Activated CD4-positive, alpha-beta T cell treated with anti-CD3 and anti-CD28 coated beads, Interleukin-2, amount 10 ng/mL, durations not matched to agents 24 days and 14 days (primary cell): ENCODE results near the gene LHX5. TPM values are rescaled to one million over a fixed set of nuclear protein-coding genes. Genes with fewer than 3 reads are reported as not detected.

Experiments used
- DNase-seq: peaks from one replicate; pipeline ENCODE4 v3.0.0; 2022
- H3K27ac Mint-ChIP-seq: one replicate; pipeline ENCODE4 v1.8.0; 2022; ENCODE audit warnings: mild to moderate bottlenecking, mixed read lengths
- H3K27me3 Mint-ChIP-seq: one replicate; pipeline ENCODE4 v1.8.0; 2022; ENCODE audit warnings: mixed read lengths
- H3K36me3 Mint-ChIP-seq: one replicate; pipeline ENCODE4 v1.8.0; 2022; ENCODE audit warnings: low read depth, mild to moderate bottlenecking, mixed read lengths
- H3K4me1 Mint-ChIP-seq: one replicate; pipeline ENCODE4 v1.8.0; 2021; ENCODE audit warnings: mixed read lengths
- H3K4me3 Mint-ChIP-seq: one replicate; pipeline ENCODE4 v1.8.0; 2022; ENCODE audit warnings: mild to moderate bottlenecking, moderate library complexity, mixed read lengths
- H3K9me3 Mint-ChIP-seq: one replicate; pipeline ENCODE4 v1.8.0; 2021; ENCODE audit warnings: mixed read lengths
- intact Hi-C: fragments of 100-400 bp; cut with micrococcal nuclease; formaldehyde crosslinking; loops from one replicate; pipeline ENCODE4 v1.15.1; 2023
- total RNA-seq: library from RNA; stranded (reverse); gene quantifications from 2 replicates; pipeline ENCODE4 v1.2.3, GENCODE V29; 2022

LHX5 gene
- total RNA-seq, 1 donor from 2014 or later = not detected

DNA sequence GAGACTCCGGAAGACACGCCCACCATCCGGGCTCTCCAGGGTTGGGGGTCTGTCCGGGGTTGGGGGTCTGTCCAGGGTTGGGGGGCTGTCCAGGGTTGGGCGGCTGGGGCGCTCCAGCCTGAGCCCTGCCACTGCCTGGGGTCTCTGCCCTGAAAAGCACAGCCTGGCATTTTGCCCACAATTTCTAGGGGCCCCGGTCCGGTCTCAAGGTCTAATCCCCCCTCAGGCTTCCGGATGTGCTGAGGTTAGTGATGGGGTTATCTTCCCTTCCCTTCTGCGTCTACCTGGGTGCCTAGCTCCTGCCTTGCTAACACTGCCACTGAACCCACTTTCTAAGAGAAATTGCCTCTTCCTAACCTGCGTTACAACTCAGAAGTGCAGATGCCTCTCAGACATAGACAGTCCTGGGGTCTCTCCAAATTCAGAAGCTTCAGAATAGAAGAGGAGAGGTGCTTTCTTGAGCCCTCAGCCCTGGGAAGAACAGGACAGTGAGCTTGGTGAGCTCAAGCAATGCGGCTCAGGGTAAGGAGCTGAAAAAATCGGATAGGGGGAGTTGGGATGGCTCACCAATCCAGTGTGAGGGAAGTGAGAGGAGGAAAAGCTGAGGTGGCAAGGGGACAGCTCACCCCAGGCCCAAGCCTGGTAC is 5.7 kb downstream of the LHX5 start:
- Mint-ChIP-seq H3K4me3 (no peak overlapping the region), H3K27ac (no peak overlapping the region), H3K36me3 (peaks cover 8% of the 10 kb centered on the region), H3K4me1 (peaks cover 15% of the 10 kb centered on the region), H3K27me3 (peaks cover 71% of the 10 kb centered on the region), H3K9me3 (peaks cover 6% of the 10 kb centered on the region)
- intact Hi-C loops = loop anchor here (2.0 to 5.0 kb wide), 3 partner anchors 15 to 1203 kb away; partner anchors contain the start of gene TBX5
- DNase-seq = no peak

DNA sequence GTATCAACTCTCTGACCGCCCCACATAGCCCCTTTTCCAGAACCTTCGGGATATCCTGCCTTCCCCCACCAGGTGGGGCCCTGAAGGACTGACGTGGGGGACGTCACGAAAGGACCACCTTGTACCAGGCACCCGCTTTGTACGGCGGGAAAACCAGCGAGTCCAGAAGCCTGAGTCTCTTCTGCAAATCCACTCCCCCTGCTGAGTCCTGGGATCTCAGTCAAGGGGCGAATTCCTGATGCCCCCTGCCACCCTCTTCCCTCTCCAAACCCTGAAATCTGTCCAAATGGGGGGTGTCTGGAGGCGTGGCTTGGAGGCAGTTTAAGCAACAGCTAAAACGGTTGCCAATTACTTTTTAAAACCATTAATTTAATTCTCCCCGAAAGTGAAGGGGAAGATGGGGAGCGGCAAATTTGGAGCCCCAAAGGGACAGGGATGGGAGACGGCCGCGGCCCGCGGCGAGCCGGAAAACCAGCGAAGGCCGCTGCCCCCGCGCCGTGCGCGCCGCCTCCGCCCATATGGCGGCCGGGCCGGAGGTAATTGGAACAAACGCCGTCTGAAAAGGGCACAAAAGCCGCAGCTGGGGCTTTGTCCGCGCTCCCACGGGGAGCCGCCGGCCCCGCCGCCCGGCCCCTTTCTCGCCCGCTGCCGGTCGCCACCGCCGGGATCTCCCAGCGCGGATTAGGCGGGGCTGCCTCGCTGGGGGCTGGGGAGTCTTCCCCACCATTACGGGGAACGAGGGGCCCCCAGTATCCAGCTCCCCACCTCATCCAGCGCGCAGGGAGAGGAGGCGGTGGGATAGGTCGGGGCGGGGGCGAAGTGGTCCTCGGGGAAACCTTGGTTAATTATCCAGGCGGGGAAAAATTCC is 6.6 kb downstream of the LHX5 start:
- Mint-ChIP-seq H3K36me3 (peaks cover 8% of the 10 kb centered on the region), H3K4me3 (no peak overlapping the region)

DNA sequence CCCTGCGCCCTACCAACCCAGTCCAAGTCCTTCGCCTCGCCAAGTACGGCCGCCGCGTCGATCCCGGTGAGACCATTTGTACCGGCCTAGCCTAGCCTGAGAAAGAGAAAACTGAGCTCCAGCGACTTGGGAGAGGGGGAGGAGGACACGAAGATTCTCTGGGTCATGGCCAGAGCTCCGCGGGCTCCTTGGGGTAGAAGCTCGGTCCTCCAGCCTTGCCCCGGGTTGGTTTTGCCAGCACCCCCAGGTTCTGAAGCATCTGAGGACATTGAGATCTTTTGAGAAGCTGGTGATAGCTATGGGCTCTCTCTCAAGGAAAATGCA is 7.3 kb downstream of the LHX5 start:
- no peak for DNase-seq
- Mint-ChIP-seq H3K9me3 (peaks cover 6% of the 10 kb centered on the region), H3K4me3 (no peak overlapping the region), H3K4me1 (peaks cover 15% of the 10 kb centered on the region), H3K36me3 (peaks cover 8% of the 10 kb centered on the region), H3K27ac (no peak overlapping the region), H3K27me3 (peaks cover 70% of the 10 kb centered on the region)
- intact Hi-C loops = loop anchor here (2.0 to 5.0 kb wide), 2 partner anchors 16 to 448 kb away; no protein-coding TSS in a partner anchor

More for the DNA sequence above, 6.6 kb downstream of the LHX5 start:
- H3K27ac Mint-ChIP-seq = no peak overlapping the region
- peaks cover 6% of the 10 kb centered on the region for H3K9me3 Mint-ChIP-seq
- no peak for DNase-seq
- intact Hi-C loops = loop anchor here (2.0 to 5.0 kb wide), 3 partner anchors 16 to 942 kb away; partner anchors contain the start of gene TBX5
- peaks cover 15% of the 10 kb centered on the region for H3K4me1 Mint-ChIP-seq
- H3K27me3 Mint-ChIP-seq = peaks cover 70% of the 10 kb centered on the region

DNA sequence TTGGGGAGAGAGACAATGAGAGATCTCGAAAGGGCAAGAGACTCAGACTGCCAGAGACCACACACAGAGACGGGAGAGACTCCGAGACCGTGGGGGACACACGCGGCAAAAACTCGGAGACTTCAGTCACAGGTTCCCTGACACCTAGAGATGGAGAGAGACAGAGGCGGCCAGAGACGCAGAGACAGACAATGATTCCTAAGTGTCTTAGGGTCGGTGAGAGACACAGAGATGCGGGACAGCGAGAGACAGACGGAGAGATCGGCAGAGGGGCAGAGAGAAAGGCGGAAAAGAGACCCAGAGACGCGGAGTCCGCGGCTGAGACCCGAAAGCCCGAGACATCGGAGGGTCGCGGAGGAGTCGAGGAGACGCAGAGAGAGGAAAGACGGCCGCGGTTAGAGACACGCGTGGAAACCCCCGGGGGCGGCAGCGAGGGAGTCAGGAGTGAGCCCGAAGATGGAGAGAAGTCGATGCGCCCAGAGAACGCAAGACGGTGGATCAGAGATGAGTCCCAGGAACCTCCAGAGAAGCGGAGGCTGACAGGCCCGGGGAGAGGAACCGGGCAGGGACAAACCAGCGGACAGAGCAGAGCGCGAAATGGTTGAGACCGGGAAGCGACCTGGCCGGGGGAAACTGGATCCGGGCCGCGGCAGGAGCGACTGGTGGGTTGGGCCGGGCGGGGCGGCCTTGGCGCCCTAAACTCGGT is 7.8 kb downstream of the LHX5 start:
- H3K36me3 Mint-ChIP-seq = peaks cover 8% of the 10 kb centered on the region
- H3K4me1 Mint-ChIP-seq = peaks cover 15% of the 10 kb centered on the region
- peak overlapping the region; percentile 72 for H3K27ac Mint-ChIP-seq
- H3K9me3 Mint-ChIP-seq = peaks cover 6% of the 10 kb centered on the region
- DNase-seq = no peak
- H3K27me3 Mint-ChIP-seq = peaks cover 69% of the 10 kb centered on the region
- peak overlapping the region; percentile 30 for H3K4me3 Mint-ChIP-seq
- intact Hi-C loops = loop anchor here (2.0 to 5.0 kb wide), 2 partner anchors 17 to 448 kb away; no protein-coding TSS in a partner anchor

DNA sequence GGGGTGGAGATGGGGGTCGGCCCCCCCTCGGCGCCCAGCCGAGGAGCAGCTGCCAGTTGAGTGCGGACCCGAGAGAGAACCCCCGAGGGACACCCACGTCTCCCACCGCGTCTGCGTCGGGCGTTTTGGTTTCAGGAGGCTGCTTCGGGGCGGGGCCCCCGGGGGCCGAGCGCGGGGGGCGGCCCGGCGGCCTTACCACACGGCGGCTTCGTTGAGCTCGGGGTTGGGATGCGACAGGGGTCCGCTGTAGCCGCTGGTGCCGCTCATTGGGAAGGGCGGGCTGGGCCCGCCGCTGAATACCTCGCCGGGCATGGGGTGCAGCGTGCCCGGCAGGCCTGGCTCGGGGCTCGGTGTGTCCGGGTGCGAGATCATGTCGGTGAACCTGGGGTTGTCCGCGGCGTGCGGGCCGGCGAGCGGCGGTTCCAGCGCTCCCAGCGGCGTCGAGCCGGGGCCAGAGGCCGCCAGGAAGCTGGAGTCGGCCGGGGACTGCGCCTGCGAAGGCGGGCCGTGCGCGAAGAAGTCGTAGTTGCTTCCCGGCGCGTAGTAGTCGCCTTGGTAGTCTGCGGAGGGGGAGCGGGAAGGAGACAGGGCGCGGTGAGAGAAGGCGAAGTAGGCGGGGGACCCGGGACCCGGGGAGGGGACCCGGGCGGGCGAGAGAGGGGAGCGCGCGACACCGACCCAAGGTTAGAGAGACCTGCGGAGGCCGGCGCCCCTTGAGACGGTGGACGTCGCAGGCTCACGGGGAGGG is 8.5 kb downstream of the LHX5 start:
- peaks cover 8% of the 10 kb centered on the region for H3K36me3 Mint-ChIP-seq
- peaks cover 64% of the 10 kb centered on the region for H3K27me3 Mint-ChIP-seq
- peaks cover 15% of the 10 kb centered on the region for H3K4me1 Mint-ChIP-seq
- H3K4me3 Mint-ChIP-seq = no peak overlapping the region
- intact Hi-C loops = loop anchor here (5.0 kb wide), 1 partner anchor 449 kb away; no protein-coding TSS in a partner anchor
- peak overlapping the region; percentile 72 for H3K27ac Mint-ChIP-seq
- H3K9me3 Mint-ChIP-seq = peaks cover 6% of the 10 kb centered on the region
- no peak for DNase-seq

DNA sequence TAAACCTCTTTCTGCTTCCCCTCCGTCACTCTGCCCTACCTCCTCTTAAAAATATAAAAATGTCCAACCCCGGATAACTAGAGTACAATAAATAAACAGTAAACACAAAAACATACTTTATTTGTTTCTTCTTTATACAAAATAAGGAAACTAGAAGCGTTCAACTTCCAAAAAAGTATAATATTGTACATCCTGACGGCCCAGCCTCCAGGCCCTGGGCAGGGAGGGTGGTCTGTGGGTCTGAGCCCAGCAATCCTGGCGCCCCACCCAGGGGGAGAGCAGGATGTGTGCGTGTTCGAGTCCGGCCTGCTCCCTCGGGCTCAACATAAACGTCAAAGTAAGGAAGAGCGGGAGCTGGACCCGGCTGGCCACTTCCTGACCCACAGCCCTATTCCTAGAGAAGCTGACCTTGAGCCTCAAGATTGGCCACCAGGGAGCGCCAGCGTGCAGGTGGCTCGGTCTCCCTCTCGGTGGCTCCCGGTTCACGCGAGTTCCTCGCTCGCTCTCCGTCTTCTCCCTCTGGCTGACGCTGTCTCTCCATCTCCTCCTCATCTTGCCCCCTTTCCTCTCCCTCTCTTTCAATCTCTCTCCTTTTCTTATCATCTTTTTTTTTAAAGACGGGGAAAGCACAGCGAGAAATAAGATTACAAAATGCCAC is 9.4 kb downstream of the LHX5 start:
- peak overlapping the region; percentile 64 for H3K27ac Mint-ChIP-seq
- intact Hi-C loops = loop anchor here (5.0 kb wide), 1 partner anchor 450 kb away; no protein-coding TSS in a partner anchor
- peaks cover 62% of the 10 kb centered on the region for H3K27me3 Mint-ChIP-seq
- H3K9me3 Mint-ChIP-seq = peaks cover 6% of the 10 kb centered on the region
- H3K4me3 Mint-ChIP-seq = peak overlapping the region; percentile 48
- H3K4me1 Mint-ChIP-seq = peaks cover 15% of the 10 kb centered on the region
- H3K36me3 Mint-ChIP-seq = peaks cover 8% of the 10 kb centered on the region
- DNase-seq = peak; percentile 90

DNA sequence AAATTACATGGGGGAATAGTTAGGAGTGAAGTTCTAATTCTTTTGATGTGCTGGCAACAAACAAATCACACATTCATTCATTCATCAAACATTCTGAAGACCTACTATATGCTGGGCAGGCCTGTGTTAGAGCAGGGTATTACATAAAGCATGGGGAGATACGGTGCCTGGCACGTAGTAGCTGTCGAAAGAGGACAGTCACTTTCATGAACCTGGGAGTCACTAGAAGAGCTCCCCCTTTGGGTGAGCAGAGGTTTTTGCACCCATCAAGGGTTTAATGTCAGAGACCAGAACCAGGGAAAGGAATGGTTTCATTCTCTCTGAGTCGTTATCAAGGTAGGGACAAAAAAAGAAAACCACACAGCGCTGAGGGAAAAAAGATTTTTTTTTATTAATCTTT is 10.0 kb downstream of the LHX5 start:
- H3K36me3 Mint-ChIP-seq = peaks cover 5% of the 10 kb centered on the region
- peaks cover 12% of the 10 kb centered on the region for H3K4me1 Mint-ChIP-seq
- H3K4me3 Mint-ChIP-seq = no peak overlapping the region
- peak overlapping the region; percentile 51 for H3K27ac Mint-ChIP-seq
- intact Hi-C loops = loop anchor here (5.0 kb wide), 1 partner anchor 451 kb away; no protein-coding TSS in a partner anchor
- peaks cover 6% of the 10 kb centered on the region for H3K9me3 Mint-ChIP-seq
- peaks cover 59% of the 10 kb centered on the region for H3K27me3 Mint-ChIP-seq
- no peak for DNase-seq

DNA sequence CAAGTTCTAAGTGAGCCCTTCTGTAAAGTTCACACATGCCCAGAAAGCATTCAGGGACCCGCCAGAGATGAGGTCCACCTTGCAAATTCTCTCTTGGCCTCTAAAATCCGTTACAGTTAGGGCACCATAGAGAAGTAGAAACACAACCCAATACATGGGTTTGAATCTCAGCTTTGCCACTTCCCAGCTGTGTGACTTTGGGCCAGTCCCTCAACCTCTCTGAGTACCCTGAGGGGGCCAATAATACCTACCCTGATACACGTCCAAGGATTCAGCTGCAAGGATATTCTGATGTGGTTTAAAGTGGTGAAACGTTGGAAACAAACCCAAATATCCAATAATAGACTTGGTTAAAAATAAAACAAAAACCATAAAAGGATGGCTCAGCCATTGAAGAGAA is 11.7 kb downstream of the LHX5 start:
- Mint-ChIP-seq H3K4me3 (no peak overlapping the region), H3K27me3 (peaks cover 51% of the 10 kb centered on the region), H3K27ac (no peak overlapping the region), H3K36me3 (peaks cover 5% of the 10 kb centered on the region), H3K9me3 (peaks cover 6% of the 10 kb centered on the region), H3K4me1 (peaks cover 10% of the 10 kb centered on the region)
- DNase-seq = no peak
- intact Hi-C loops = loop anchor here (5.0 kb wide), 1 partner anchor 452 kb away; no protein-coding TSS in a partner anchor

DNA sequence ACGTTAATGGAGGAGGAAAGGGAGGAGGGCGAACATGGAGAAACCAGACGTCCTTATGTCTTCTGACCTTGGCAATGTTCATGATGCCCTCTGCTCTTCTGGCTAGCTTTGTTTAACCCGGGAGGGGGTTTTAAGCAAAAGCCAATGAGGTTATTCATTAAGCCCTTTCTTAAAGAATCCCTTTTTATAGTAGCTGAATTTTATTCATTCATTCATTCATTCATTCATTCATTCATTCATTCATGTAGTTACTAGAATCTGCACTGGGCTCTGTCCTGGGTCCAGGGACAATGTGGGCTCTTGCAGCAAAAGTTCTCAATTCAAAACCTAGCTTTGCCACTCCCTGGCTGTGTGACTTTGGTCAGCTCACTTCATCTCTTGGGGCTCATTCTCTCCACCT is 14.0 kb downstream of the LHX5 start:
- H3K4me3 Mint-ChIP-seq = no peak overlapping the region
- no peaks in the 10 kb centered on the region for H3K36me3 Mint-ChIP-seq
- no peak for DNase-seq
- no peak overlapping the region for H3K27ac Mint-ChIP-seq
- intact Hi-C loops = no loop called here
- H3K9me3 Mint-ChIP-seq = no peaks in the 10 kb centered on the region
- H3K27me3 Mint-ChIP-seq = peaks cover 34% of the 10 kb centered on the region
- peaks cover 4% of the 10 kb centered on the region for H3K4me1 Mint-ChIP-seq

DNA sequence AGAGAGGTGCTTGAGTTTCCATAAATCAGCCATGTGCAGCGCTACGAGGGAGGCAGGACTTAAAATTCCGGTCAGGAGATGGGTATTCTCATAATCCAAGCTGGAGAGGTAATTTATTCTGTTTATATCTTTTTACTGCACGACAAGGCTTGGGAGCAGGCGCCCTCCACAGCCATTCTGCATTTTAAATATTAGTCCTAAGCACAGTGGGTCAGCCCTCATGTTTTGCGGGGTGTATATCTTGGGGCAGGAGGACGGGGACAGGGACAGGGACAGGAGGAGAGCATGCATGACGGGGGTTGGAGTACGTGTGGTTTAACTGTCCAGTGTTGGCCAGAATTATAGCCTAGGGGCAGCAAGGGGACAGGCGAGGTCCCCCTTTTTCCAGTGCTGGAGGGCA is 14.5 kb downstream of the LHX5 start:
- H3K36me3 Mint-ChIP-seq = no peaks in the 10 kb centered on the region
- H3K27ac Mint-ChIP-seq = no peak overlapping the region
- intact Hi-C loops = no loop called here
- no peak for DNase-seq
- H3K9me3 Mint-ChIP-seq = no peaks in the 10 kb centered on the region
- peaks cover 2% of the 10 kb centered on the region for H3K4me1 Mint-ChIP-seq
- H3K27me3 Mint-ChIP-seq = peaks cover 30% of the 10 kb centered on the region
- no peak overlapping the region for H3K4me3 Mint-ChIP-seq

DNA sequence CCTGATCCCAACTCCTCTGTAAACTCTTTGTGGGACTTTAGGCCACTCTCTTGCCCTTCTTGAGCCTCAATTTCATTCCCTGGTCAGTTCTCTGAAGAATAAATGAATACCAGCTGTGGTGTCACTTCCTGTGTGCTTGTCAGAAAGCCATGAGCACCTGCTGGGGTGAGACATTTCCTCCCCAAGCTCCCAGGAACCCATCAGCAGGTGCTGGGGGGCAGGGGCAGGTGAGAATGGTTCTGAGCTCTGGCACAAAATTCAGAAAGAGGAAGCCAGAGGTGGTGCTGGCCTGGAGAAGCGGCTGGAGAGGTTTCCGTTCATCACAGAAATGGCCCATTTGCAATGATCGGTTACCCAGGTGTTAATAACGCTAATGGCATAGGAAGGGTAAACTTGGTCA is 14.9 kb downstream of the LHX5 start:
- intact Hi-C loops = no loop called here
- Mint-ChIP-seq H3K27ac (no peak overlapping the region), H3K36me3 (no peaks in the 10 kb centered on the region), H3K9me3 (no peaks in the 10 kb centered on the region), H3K4me3 (no peak overlapping the region), H3K4me1 (peaks cover 2% of the 10 kb centered on the region), H3K27me3 (peaks cover 26% of the 10 kb centered on the region)
- no peak for DNase-seq

DNA sequence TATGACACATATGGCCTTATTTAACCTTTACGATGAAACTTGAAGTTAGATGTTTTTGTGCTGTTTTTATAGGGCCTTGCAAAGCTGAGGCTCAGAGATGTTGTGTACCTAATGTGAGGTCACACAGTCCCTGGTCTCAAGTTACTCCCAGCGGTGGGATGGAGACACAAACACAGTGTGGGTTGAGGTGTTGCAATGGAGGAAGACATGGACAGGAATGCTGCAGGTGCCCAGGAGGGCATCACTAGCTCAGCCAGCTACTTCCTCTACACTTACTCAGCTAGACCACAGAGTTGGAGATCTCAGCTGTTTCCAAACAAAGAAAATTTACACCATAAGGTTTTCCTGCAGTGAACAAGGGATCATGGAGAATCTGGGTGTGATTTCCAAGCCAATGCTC is 15.5 kb downstream of the LHX5 start:
- Mint-ChIP-seq H3K4me3 (no peak overlapping the region), H3K36me3 (no peaks in the 10 kb centered on the region), H3K27ac (no peak overlapping the region), H3K9me3 (no peaks in the 10 kb centered on the region), H3K27me3 (peaks cover 21% of the 10 kb centered on the region), H3K4me1 (no peaks in the 10 kb centered on the region)
- no peak for DNase-seq
- intact Hi-C loops = no loop called here

DNA sequence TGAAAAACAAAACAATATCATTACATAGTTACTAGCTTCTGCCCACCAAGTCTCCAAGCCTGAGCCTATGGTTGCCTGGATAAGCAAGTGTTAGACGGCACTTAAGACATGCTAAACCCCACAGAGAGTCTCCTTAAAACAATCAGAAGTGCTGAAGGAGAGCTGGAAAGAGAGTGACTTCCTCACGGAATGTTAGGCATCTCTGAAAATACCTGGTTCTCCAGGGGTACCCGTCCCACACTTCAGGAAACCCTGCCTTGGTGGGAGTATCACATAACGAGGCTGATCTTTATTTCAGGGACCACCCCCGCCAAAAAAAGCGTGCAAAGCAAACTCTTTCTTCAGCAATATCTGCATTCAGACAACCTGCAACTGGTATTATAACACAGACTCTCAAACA is 18.3 kb downstream of the LHX5 start:
- Mint-ChIP-seq H3K27ac (no peak overlapping the region), H3K9me3 (no peaks in the 10 kb centered on the region), H3K27me3 (peaks cover 9% of the 10 kb centered on the region), H3K4me1 (no peaks in the 10 kb centered on the region), H3K4me3 (no peak overlapping the region), H3K36me3 (no peaks in the 10 kb centered on the region)
- DNase-seq = no peak
- intact Hi-C loops = no loop called here
